Measurements from ENCODE around the gene MON1A.

The MON1A gene

DNA sequence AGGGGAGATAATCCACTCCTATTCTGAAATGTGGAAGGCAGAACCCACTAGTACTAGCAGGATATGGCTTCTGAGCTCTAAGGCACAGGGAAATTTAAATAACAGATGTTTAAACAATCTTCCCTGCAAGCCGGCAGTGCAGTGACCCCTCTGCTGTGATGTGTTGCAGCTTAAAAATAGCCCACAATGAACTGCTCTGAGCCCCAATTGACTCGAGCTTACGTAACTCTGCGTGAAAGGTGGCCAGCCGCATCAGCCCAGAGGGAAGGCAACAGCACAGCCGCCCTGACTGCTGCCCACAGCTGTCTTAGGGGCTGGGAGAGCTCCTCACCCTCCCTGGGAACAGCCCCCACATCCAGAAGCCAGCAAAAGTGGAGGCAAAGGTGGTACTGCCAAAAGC lies 47.4 kb downstream of the MON1A start:
- no peak for DNase-seq

DNA sequence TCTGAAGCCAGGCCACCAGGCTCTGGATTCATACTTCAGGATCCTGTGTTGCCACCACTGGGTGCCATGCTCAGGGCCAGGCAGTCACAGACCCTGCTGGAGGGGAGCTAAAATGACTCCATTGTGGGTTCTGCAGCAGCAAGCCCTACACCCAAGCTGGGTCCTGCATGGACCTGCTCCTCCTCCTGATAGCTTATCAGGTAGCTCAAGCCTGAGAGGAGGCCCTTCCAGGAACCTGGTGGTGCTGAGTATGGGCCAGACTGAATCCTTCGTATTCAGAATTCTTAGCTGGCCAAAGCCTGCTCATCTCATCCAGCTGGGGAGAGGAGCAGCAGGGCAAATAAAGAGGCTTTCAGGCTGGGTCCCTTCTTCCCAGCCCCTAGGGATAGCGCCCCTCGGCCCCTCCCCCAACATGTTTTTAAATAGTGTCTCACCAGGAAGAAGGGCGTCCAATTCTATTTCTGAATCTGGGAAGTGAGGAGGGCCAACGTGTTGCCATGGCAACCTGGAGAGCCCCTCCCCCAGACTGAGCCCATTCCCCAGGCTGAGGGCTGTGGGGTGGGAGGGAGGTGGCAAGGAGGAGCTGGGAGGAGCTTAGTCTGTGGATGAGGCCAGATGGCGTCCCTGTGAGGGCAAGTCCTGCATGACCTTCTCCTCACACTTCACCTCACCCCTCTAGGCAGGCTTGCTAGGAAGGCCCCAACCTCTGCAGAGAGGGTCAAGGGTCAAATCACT lies 48.9 kb downstream of the MON1A start:
- DNase-seq = no peak

DNA sequence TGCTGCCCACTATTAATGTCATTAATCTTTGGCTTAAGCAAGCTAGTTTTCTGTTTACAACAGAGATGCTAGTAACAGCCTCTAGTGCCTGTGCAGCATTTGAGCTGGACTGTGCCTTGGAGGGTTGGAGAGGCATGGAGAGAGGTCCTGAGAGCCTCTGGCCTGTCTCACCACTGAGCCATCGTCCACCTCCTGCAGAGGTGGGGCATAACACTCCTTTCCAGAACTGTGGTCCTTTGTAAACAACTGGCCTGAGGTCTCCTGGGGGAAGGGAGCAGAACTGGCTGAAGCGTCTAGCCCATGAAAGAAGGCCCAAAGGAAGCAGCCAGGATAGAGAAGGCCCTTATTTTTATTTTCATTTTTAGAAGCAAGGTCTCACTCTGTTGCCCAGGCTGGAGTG lies 49.9 kb downstream of the MON1A start:
- DNase-seq = no peak

DNA sequence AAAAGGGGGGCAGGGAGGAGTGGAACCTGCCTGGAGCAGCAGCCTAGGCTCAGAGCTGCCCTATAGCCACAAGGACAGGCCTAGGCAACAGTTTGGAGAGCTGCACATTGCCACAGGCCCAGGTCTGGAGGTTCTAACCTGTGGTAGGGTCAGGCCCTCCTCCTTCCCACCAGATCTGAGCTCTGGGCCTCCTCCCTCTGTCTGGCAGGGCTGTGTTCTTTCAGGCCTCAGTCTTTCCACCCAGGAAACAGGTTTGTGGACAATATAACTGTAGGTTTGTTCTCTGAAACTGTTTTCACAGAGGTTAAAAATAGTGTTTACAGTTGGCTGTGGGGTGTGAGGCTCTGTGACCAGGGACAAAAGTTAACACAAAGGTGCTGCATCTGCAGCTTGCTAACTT lies 50.9 kb downstream of the MON1A start:
- no peak for DNase-seq

DNA sequence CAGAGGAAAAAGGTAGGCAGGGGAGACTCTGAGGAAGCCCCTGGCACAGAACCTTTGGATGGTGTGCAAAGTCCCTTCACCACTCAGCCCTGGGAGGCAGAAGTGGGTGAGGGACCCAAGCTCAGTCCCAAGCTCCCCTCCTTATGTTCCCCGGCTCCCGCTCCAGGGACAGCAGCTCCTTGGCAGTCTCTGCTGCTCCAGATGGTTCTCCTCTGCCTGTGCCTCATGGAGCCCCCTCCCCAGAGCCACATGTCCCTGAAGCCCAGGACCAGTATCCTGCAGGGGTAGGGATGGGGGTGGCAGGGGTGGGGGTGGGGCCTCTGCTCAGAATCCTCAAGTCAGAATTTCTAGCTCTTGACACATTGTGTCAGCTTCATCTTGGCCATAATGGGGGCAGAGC lies 51.9 kb downstream of the MON1A start:
- no peak for DNase-seq

DNA sequence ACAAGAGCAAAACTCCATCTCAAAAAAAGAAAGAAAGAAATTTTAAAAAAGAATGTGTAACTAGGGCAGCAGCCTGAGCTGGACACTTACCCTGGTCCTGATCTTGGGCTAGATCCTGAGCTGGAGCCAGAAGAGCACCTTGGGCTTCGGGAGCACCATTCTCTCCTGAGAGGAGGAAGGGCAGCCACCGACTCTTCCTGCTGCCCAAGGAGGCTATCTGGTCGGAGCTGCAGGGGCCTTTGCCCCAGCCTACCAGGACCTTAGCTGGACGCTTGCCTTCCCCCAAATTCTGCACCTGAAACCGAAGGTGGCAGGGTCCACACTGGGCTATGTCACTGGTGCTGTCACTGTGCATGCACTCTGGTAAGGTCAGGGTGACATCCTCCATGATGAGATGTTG lies 53.0 kb downstream of the MON1A start:
- no peak for DNase-seq

DNA sequence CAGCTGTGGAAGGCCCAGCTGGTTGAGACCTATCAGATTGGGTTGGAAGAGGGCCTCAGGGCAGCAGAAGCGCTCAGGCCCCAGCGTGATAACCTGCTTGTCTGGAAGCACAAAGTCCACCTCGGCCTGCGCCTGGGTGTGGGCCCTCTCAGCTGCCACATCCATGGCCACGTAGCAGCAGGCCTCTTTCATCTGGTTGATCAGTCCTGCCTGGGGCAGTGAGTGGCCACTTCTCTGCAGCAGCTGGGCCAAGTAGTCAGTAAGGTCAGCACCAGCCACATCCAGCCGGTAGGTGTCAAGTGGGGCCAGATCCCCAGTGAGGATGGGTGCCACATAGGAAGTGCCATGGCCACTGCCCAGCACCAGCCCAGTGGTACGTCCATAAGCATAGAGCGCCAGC lies 56.0 kb downstream of the MON1A start:
- DNase-seq = no peak

DNA sequence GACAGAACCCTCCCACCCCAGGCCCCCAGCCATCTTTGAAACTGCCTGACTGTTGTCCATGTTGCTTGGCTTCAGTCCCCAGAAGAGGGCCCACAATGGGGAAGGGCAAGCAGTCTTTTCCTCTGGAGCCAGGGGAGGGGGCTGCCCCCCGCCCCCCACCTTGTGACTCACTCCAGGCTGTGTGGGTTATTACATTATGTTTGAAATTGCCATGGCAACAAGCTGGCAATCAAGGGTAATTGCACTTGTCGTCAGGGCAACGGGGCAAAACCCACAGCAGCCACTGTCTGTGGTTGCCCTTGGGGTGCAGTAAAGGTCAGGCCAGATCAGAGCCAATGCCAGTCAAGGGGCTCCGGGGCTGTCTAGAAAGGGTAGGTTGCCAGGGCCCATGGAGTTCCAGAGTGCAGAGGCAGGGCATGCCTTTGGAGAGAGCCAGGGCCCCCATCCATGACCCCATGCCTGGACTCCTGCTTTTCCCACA lies 56.8 kb downstream of the MON1A start:
- no peak for DNase-seq

DNA sequence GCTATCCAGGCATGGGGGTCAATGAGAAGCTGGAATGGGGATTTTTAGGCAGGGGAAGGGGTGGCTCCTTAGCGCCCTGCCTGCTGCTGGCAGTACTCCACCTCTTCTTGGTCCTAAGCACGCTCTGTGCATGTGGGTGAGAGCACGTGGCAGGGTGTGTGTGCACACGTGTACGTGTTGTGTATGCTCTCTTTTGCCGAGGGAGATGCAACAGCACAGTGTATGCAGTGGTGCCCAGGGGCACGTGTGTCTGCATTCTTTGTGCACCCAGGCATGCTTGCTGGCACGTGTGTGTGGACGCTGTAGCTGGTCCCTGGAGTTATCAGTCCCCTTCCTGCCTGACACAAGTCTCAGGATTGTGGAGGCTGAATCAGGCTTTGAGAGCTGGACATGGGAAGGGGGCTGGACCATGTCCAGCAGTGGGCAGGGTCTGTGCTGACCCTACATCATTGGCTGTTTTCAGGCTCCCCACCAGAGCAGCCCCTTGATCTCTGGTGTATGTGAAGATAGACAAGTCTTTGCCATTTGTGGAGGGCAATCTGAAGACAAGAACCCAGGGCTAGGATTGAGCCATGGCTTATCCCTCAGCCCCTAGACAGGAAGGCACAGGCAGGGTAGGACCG lies 58.0 kb downstream of the MON1A start:
- no peak for DNase-seq

DNA sequence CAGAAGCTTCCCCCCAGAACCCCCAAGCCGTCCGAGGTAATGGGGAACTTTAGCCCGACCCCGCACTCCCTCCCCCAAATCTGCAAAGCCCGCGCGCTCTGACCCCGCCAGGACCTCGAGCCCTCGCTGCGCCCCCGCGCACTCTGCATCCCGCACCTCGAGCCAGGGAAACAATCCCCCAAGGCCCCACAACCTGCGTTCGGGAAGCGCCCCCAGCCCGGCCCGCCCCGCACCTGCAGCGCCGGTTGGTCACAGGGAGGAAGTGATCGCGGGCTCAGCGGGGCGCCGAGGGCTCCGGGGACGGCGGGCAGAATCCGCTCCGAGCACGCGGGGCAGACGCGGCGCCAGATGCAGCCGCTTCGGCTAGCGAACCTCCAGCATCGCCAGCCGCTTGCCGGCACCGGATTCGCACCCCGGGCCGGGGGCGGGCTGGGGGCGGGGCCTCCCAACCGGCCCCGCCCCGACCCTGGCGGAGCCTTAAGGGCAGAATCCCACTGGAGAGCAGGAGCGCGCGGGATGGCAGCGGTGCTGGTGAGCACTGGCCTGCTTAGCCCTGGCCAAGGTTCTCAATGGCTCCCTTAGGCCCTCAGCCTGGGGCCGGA lies 60.0 kb downstream of the MON1A start, which contains the start of gene CAMKV:
Gene CAMKV, minus strand, starts transcription at position 382 of the 602 bp plus-strand sequence. CDS start 7,518 bp downstream, outside the sequence.
- no peak for DNase-seq

DNA sequence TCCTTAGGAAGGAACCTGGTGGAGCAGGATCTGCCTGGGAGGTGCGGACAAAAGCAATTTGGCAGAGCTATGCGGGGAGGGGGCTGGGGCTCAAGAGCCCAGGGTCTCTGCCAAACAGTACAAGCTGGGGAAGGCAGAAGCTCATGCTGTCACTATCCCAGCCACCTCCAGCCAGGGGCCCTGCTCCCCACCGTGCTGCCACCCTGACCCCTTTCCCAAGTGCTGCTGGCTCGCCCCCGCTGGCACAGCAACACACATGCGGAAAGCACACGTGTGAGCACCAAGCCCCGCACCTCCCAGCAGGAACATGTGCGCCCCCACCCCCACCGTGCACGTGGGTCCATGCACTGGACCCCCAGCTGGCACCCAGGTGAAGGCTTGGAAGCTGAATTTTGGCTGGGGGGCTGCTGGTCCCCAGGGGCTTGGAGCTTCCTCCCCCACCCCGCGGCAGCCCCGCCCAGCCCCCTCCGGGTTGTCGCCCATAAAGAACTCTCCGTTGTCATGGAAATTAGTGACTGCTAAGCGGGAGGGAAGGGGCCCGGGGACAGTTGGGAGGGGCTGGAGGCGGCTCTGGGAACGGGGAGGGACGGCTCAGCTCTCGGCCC lies 60.6 kb downstream of the MON1A start:
- DNase-seq = no peak

DNA sequence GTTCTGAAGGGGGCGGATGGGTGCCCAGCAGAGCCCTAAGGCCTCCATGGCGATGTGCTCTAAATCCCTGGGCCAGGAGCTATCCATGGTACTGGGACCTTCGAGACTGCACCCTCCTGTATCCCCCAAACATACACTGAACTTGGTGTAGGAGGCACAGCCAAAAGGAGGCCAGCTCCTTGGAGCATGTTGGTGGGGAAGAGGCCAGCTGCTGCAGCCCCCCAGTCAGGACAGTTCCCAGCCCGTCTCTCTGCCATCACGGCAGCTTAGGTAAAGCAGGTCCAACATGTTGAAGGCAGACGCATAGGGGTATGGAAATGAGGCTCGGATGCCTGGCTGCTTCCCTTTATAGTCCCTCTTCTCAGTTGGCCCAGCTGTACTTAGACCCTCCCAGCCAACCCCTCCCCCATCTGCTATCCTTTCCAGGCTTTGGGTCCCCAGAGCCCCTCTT lies 61.7 kb downstream of the MON1A start:
- DNase-seq = peak; percentile 44

DNA sequence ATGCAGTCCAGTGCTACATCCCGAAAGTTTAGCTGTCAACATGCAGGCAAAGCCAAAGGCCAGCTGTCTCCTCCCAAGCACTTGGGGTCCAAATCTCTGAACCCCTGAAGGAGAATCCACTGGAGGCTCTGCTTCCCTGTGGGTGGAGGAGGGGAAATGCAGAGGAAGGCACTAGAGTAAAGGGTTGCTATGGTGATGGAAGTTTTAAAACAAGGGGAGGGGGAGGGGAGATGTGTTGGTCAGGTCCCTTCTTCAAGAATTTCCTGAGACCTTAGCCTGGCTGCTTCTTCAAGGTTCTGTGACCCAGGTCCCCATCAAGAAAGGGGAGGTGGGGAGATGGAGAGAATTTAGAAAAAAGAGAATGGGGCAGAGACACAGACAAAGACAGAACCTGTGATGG lies 62.2 kb downstream of the MON1A start:
- no peak for DNase-seq

DNA sequence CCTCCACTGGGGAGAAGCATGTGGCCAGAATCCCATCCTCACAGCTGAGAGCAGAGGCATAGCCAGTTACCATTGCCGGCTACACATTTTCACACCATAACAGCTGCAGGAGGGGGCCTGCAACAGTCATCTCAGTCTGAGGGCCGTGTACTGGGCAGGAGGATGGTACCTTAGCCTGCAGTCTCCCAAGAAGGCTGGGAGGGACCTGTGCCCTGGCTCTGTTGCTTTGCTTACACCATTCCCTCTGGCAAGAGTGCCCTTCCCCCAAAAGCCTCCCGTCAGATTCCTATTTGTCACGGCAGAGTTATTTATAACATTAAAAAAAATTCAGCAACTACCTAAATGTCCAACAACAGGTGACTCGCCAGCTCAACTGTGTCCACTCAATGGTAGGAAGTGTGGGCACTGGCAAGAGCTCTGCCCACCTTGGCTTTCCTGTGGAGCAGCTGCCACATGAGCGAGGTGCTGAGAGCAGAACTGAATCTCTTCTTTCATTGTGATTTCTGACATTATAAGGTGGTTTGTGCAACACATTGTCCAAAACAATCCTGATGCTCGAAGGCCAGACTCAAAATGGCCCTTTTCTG lies 64.3 kb downstream of the MON1A start:
- no peak for DNase-seq

DNA sequence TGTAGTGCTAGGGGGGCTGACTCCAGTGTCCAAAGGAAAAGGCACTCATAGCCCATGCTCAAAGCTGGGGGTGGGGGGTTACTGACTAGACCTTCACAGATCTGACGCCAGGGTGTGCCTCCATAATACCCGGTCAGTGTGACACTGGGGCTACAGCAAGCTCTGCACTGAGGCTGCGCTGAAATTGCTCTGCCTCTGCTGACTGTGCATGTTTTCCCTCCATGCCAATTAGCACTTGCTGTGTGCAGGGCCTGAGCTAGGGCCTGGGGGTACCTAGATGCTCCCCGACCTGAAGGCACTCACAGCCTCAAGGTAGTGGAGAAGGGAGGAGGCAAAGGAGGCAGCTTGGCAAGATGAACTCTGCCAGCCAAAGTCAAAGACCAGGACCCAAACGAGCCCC lies 65.1 kb downstream of the MON1A start:
- DNase-seq = no peak

DNA sequence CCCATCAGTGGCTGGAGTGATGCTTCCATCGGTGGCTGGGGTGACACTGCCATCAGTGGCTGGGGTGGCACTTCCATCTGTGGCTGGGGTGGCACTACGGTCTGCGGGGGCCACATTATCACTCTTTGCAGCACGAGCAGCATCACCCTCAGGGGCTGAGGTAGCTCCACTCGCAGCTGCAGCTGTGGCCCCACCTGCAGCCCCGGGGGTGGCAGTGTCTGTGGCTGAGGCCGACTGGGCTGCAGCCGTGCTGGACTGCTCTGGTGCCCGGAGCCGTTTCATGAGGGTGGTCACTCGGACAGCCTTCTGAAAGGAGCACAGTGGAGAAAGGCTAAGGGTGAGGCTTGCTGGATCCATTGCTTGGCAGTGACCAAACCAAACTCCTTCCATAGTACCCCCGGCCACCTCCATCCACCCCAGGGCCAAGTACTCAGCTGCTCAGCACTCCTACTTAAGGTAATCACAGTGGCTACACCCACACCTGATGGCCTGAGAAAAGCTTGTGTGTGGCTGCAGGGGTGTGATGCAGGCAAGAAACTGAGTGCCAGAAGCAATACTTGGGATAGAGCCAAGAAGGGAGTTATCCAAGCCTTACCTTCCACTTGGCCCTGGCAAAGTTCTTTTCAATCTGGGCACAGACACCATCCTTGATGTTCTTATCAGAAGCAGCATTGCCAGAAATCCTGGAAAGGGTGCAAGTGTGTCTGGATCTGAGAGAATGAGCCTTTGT lies 69.9 kb downstream of the MON1A start:
- DNase-seq = no peak
